SH-SY5Y (cell line): Measurements from ENCODE around the gene PRR19.

Experiments used
- GATA2 ChIP-seq: IDR thresholded peaks from 2 replicates; pipeline ENCODE4 v1.6.1; 2011; ENCODE audit warnings: mild to moderate bottlenecking, low read depth, low read length
- GATA3 ChIP-seq: IDR thresholded peaks from 2 replicates; pipeline ENCODE4 v1.6.1; 2011; ENCODE audit warnings: low read depth, mild to moderate bottlenecking, low read length, moderate library complexity

DNA sequence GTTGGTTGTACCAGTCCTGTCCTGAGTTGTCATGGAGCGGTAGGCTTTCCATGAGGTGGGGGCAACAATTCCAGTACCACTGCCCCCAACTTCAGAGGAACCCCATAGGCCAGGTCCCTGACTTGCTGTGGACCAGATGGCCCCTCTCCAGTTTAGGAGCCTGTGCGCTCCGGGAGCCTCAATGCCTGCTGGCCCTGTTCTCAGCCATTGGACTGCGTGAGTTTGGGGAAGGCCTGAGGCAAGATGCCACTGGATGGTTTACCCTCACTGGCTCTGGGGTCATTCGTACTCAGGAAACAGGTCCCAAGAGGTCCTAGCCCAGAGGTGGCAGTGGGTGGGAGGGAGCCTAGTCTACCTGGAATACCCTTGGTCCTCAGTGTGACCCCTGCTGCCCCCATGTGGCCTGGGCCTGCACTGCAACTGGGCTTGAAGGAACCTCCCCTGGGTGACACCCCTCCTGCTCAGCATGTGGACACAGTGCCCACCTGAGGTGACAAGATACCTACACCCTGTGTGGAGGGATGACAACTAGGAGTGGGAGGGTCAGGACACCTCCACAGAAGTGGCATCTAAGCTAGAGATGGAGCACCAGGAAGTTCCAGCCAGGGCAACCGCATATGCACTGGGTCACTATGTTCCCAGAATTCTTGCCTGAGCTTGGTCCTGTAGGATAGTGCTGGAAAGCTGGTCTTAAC lies 6.0 kb upstream of the PRR19 start:
- no peak for TF ChIP-seq GATA2
- no peak for TF ChIP-seq GATA3
